ENCODE measurements around the gene SUMO1.

The SUMO1 gene

DNA sequence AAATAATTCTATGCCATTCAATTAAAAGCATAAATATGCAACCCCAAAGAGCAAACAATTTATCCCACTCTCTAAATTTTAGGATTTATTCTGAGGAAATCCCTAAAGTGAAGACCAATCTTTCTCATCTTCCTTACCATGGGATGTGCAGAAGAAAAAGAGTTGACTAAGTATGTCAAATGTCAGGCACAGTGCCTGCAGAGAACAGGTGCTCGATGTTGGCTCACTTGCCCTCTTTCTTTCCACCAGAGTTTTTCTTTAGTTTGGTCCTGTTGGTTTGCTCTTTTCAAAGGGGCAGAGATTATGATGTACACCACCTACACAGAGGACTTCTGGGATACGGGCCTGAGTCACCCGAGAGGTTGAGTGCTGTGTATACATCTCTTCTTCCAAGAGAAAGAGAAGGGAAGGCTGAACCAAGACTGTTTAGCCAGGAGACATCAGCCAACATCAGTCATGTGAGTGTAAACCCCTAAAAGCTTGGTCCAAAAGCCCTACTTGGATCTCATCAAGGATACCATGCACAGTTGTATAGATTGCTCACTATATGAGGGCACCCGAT is 51.7 kb downstream of the SUMO1 start:
- TF ChIP-seq, protein P1, sequence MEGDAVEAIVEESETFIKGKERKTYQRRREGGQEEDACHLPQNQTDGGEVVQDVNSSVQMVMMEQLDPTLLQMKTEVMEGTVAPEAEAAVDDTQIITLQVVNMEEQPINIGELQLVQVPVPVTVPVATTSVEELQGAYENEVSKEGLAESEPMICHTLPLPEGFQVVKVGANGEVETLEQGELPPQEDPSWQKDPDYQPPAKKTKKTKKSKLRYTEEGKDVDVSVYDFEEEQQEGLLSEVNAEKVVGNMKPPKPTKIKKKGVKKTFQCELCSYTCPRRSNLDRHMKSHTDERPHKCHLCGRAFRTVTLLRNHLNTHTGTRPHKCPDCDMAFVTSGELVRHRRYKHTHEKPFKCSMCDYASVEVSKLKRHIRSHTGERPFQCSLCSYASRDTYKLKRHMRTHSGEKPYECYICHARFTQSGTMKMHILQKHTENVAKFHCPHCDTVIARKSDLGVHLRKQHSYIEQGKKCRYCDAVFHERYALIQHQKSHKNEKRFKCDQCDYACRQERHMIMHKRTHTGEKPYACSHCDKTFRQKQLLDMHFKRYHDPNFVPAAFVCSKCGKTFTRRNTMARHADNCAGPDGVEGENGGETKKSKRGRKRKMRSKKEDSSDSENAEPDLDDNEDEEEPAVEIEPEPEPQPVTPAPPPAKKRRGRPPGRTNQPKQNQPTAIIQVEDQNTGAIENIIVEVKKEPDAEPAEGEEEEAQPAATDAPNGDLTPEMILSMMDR (IDR thresholded peaks at IDR 0.05; ENCODE audit: control insufficient read depth, extremely low read depth, insufficient read depth), result no peak
- H3K4me3 ChIP-seq (ENCODE audit: low read depth, low read length), result no peak overlapping the region
- DNase-seq (ENCODE audit: low read depth), result no peak

DNA sequence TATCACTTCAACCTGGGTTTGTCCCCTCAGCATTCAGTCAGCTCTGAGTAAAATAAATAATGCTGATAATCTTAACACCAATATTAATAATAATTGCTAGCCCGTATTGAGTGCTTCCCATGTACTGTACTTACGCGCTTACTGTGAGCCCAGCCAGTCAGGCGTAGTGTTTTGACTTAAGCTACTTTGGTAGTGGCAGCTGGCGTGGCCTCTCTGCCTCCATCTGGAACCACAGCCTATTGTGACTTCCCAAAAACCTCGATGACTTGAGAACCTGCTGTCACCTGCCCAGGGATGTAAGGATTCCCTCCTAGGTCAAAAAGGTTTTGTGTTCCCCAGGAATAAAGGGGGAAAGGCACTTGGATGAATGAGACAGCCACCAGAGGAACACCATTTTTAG is 53.2 kb downstream of the SUMO1 start:
- DNase-seq (ENCODE audit: low read depth), result no peak
- H3K4me3 ChIP-seq (ENCODE audit: low read depth, low read length), result no peak overlapping the region
- TF ChIP-seq, protein P1 (IDR thresholded peaks at IDR 0.05; ENCODE audit: control insufficient read depth, extremely low read depth, insufficient read depth), result no peak

DNA sequence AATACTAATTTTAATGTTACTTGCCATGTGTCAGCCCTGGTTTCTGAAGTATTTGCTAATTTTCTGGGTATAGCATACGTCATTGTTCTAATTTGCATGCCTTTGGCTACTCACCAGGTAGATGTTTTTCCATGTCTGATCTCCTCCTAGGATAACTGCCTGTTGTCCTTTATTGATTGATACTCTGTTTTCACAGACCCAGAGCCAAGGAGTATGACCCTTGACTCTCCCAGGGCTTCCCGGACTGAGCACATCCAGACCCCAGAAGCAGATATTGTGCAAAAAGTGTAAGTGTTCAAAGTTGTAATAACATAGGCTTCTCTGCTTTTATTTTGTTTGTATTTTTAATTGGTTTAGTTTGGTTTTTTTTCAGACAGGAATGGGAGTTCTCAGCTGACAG is 53.8 kb downstream of the SUMO1 start:
- no peak overlapping the region for H3K4me3 ChIP-seq (ENCODE audit: low read depth, low read length)
- DNase-seq (ENCODE audit: low read depth), result no peak
- TF ChIP-seq, protein P1 (IDR thresholded peaks at IDR 0.05; ENCODE audit: control insufficient read depth, extremely low read depth, insufficient read depth), result no peak

DNA sequence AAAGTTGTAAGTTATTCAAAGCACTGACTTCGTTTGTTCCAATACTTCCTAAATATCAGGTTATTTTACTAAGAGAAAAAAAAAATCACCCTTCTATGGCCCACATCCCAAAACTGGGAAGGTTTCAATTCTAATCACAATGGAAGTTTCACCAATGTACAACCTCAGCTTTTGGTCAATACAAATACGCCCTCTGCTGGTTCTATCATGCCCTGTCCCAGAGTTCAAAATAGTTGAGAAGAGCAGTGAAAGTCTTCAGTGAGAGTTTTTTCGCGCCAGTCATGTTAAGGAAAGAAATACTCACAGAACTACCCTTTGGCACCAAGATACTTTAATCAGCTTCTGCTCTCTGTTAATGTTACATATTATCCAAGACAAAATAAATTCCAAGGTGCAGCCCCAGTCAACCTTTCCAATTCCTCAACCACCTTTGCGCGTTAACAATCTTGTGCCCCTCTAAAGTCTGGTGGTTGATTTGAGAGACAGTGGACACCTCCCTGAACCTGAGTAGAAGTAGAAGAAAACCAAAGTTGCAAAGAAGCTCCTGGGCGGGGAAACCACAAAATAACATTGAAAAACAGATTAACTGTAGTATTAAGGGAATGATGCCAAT is 59.9 kb downstream of the SUMO1 start:
- peak; percentile 26 for DNase-seq (ENCODE audit: low read depth)
- H3K4me3 ChIP-seq (ENCODE audit: low read depth, low read length), result no peak overlapping the region
- TF ChIP-seq, protein P1 (IDR thresholded peaks at IDR 0.05; ENCODE audit: control insufficient read depth, extremely low read depth, insufficient read depth), result peak; percentile 73

DNA sequence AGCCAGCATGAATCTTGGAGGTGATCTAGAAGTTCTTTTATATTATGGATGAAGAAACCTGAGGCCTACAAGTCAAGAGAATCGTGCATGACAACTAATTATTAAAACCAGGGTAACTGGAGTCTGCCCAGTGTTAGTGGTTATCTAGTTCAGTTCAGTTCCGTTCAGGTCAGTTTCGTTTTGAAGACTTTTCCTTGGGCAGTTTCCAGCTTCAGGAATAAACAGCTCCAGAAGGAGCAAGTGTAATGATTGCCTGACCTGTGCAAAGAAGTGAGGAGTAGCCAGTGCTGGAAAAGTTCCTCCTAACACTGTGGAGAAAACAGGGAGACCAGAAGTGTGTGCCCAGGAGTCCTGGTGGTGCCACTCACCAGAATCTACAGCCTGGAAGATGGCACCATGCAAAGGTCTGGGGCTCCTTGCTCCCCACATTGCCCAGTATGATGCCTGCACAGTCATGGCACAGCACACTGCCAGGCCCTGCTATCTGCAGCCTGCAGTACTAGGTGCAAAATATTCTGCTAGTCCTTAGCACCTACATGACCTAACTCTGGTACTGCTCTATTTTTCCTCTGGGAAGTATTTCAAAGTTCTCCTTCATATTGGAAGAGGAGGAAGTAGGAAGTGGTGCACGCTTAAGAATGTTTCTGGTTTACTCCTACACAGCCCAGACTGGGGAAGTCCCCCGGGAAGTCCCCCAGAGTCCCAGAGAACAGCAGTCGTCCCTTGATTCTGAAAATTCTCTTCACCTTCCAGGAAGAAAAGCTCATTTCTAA is 65.8 kb downstream of the SUMO1 start:
- no peak overlapping the region for H3K4me3 ChIP-seq (ENCODE audit: low read depth, low read length)
- TF ChIP-seq, protein P1 (IDR thresholded peaks at IDR 0.05; ENCODE audit: control insufficient read depth, extremely low read depth, insufficient read depth), result no peak
- DNase-seq (ENCODE audit: low read depth), result no peak

DNA sequence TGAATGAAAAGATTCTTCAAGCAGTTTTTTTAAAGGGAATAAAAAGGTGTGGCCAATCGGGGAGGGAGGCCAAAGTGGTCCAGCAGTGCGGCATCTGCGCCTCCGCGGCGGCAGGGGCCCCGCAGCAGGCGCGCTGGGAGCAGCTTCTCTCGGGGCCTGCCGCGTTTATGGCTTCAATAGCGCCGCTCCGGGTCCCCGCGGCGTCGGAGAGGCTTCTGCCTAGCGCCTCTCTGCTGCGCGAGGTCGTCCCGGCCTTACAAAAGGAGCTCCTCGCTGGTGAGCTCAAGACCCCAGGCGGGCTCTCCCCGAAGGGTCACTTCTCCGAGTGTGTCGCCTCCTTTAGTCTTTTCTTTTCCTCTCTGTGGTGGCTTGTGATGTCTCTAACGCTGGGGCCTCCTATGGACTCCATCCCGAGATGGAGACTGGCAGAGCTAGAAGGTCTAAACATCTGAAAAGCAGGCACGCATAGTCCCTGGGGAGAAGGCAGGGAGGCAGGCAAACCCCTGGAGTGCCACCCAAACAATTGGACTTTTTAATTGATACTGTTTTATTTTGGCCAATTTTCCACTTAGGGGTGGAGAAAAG is 67.1 kb downstream of the SUMO1 start:
- TF ChIP-seq, protein P1 (IDR thresholded peaks at IDR 0.05; ENCODE audit: control insufficient read depth, extremely low read depth, insufficient read depth), result no peak
- H3K4me3 ChIP-seq (ENCODE audit: low read depth, low read length), result no peak overlapping the region
- DNase-seq (ENCODE audit: low read depth), result no peak
